ENCODE measurements around the gene ADGRB2. TPM values are rescaled to one million over a fixed set of nuclear protein-coding genes. Genes with fewer than 3 reads are reported as not detected.

The ADGRB2 gene
- total and polyA plus RNA-seq, 2 donors from 2014 or later = 3.2 to 5.3 TPM

GRCh38 chr1:31789259-31790065 lies 25.3 kb upstream of the ADGRB2 start:
- DNase-seq (peak; percentile 94 to 98 (median 95)), FAIRE-seq (no peak)
- Histone ChIP-seq H3K27ac (ENCODE audit: low read depth in 2 of 2, low read length in 2 of 2) (no peak overlapping the region), H3K36me3 (ENCODE audit: control insufficient read depth in 2 of 3, insufficient read depth in 3 of 3, low read length in 3 of 3) (no peaks in the 10 kb centered on the region), H3K9ac (ENCODE audit: low read length in 3 of 3) (no peak overlapping the region), H3K9me3 (ENCODE audit: control insufficient read depth in 2 of 3, insufficient read depth in 1 of 3, low read length in 3 of 3) (no peaks in the 10 kb centered on the region), H3K4me1 (ENCODE audit: control insufficient read depth in 2 of 3, insufficient read depth in 2 of 3, low read depth in 1 of 3, low read length in 3 of 3) (peaks cover 0 to 3% (median 0%) of the 10 kb centered on the region in 3 donors), H3K4me3 (ENCODE audit: low read length in 3 of 3) (peak overlapping the region in 1 of 3 donors; percentile 71), H3K27me3 (ENCODE audit: control insufficient read depth, insufficient read depth, low read length) (no peaks in the 10 kb centered on the region)
- TF ChIP-seq CTCF (IDR thresholded peaks at IDR 0.05; ENCODE audit: borderline replicate concordance, extremely low read depth, insufficient read depth) = peak; percentile 94
- intact Hi-C loops (cut with DNase I) = loop anchor here (5.0 kb wide), 1 partner anchor 127 kb away; no protein-coding TSS in a partner anchor

GRCh38 chr1:31788825-31789256 lies 24.7 kb upstream of the ADGRB2 start:
- Histone ChIP-seq H3K9me3 (ENCODE audit: control insufficient read depth in 2 of 3, insufficient read depth in 1 of 3, low read length in 3 of 3) (no peaks in the 10 kb centered on the region), H3K4me1 (ENCODE audit: control insufficient read depth in 2 of 3, insufficient read depth in 2 of 3, low read depth in 1 of 3, low read length in 3 of 3) (peaks cover 0 to 3% (median 0%) of the 10 kb centered on the region in 3 donors), H3K36me3 (ENCODE audit: control insufficient read depth in 2 of 3, insufficient read depth in 3 of 3, low read length in 3 of 3) (no peaks in the 10 kb centered on the region), H3K4me3 (ENCODE audit: low read length in 3 of 3) (peak overlapping the region; percentile 24 to 77 (median 71)), H3K27ac (ENCODE audit: low read depth in 2 of 2, low read length in 2 of 2) (peak overlapping the region in 1 of 2 donors; percentile 29), H3K9ac (ENCODE audit: low read length in 3 of 3) (peak overlapping the region in 2 of 3 donors; percentile 1 to 67), H3K27me3 (ENCODE audit: control insufficient read depth, insufficient read depth, low read length) (no peaks in the 10 kb centered on the region)
- FAIRE-seq = no peak
- TF ChIP-seq CTCF (IDR thresholded peaks at IDR 0.05; ENCODE audit: borderline replicate concordance, extremely low read depth, insufficient read depth) = no peak
- intact Hi-C loops (cut with DNase I) = no loop called here
- peak in 2 of 5 donors; percentile 74 to 77 for DNase-seq

GRCh38 chr1:31788138-31788824 lies 24.1 kb upstream of the ADGRB2 start:
- no peaks in the 10 kb centered on the region for H3K9me3 ChIP-seq (ENCODE audit: control insufficient read depth in 2 of 3, insufficient read depth in 1 of 3, low read length in 3 of 3)
- no peak for TF ChIP-seq CTCF (IDR thresholded peaks at IDR 0.05; ENCODE audit: borderline replicate concordance, extremely low read depth, insufficient read depth)
- DNase-seq (peak; percentile 93 to 98 (median 95)), FAIRE-seq (no peak)
- intact Hi-C loops (cut with DNase I) = no loop called here
- peak overlapping the region; percentile 71 to 77 (median 77) for H3K4me3 ChIP-seq (ENCODE audit: low read length in 3 of 3)
- H3K27me3 ChIP-seq (ENCODE audit: control insufficient read depth, insufficient read depth, low read length) = no peaks in the 10 kb centered on the region
- H3K9ac ChIP-seq (ENCODE audit: low read length in 3 of 3) = peak overlapping the region in 2 of 3 donors; percentile 56 to 67
- H3K4me1 ChIP-seq (ENCODE audit: control insufficient read depth in 2 of 3, insufficient read depth in 2 of 3, low read depth in 1 of 3, low read length in 3 of 3) = peaks cover 0 to 3% (median 0%) of the 10 kb centered on the region in 3 donors
- H3K27ac ChIP-seq (ENCODE audit: low read depth in 2 of 2, low read length in 2 of 2) = peak overlapping the region; percentile 29 to 81
- H3K36me3 ChIP-seq (ENCODE audit: control insufficient read depth in 2 of 3, insufficient read depth in 3 of 3, low read length in 3 of 3) = no peaks in the 10 kb centered on the region

Measured in kidney (tissue), 14 donors.